HG03432 (cell line): ENCODE results near the gene CCDC74B.
"Not testable (repeated sequence)": the region's sequence is repeated elsewhere in the genome, so short reads cannot be mapped to it uniquely, and the experiment has no call there.

ENCODE experiments used
- ATAC-seq: cut with Tn5 transposase; IDR thresholded peaks from one replicate; pipeline ENCODE4 v1.9.1; 2021; ENCODE audit warnings: mild to moderate bottlenecking, moderate library complexity; ENCODE audit not compliant: unreplicated experiment

Gene CCDC74B

GRCh38 chr2:130145006-130145414, at the start of gene CCDC74B:
Gene CCDC74B, minus strand, starts transcription at chr2:130145112. Its CDS starts 116 bp downstream, at chr2:130144996.
- ATAC-seq, result peak; percentile 95

GRCh38 chr2:130193824-130194223, 48.9 kb upstream of the CCDC74B start:
- not testable (repeated sequence) for ATAC-seq

DNA sequence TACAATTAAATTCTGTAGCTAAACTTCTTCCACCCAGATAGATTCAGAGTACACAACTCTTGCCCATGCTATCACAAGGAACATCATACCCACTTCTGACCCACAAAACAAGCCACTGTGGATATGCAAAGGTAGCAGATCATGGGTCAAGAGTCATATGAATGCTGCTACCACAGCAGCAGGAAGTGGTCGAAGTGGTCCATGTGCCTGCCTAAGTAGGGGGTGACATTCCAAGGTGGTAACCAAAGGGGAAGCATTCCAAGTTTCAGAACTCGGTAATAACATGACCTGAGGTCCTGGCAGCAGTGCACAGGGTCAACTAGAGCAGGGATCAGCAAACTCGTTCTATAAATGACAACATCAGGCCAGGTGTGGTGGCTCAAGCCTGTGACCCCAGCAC, 47.5 kb upstream of the CCDC74B start:
- ATAC-seq, result not testable (repeated sequence)

- ATAC-seq, result not testable (repeated sequence)
Observed at GRCh38 chr2:130191319-130191718, 46.4 kb upstream of the CCDC74B start.

DNA sequence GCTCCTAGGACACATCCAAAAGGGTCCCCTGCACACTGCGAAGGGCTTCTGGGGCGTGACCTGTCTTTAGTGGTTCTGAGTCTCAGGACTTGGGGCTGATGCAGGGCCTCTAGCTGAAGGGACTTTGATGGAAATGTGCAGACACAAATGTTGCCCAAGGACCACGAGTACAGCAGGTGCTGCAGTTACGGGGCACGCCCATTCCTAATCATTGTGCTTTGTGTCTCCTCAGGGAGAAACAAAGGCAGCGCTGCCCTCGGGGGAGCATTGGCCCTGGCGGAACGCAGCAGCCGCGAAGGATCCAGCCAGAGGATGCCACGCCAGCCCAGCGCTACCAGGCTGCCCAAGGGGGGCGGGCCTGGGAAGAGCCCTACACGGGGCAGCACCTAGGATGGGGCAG, 45.3 kb upstream of the CCDC74B start:
- ATAC-seq, result no peak

DNA sequence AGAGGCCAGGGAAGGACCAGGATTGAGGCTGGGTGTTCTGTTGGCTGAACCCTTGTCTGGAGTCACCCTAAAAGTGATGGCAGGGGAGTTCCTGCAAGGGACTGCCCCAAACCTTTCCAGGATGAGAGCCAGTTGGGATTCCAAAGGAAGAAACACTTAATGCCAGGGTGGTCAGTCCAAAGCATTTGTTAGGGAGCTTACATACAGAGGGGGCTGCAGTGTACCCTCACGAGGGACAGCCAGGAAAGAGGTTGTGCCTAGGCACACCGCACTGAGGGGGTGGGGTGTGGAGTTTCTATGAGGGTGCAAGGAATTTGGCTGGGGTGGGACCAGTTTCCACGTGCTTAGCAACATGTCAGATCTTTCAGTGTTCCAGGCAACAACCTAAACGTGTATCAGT, 44.0 kb upstream of the CCDC74B start:
- not testable (repeated sequence) for ATAC-seq

DNA sequence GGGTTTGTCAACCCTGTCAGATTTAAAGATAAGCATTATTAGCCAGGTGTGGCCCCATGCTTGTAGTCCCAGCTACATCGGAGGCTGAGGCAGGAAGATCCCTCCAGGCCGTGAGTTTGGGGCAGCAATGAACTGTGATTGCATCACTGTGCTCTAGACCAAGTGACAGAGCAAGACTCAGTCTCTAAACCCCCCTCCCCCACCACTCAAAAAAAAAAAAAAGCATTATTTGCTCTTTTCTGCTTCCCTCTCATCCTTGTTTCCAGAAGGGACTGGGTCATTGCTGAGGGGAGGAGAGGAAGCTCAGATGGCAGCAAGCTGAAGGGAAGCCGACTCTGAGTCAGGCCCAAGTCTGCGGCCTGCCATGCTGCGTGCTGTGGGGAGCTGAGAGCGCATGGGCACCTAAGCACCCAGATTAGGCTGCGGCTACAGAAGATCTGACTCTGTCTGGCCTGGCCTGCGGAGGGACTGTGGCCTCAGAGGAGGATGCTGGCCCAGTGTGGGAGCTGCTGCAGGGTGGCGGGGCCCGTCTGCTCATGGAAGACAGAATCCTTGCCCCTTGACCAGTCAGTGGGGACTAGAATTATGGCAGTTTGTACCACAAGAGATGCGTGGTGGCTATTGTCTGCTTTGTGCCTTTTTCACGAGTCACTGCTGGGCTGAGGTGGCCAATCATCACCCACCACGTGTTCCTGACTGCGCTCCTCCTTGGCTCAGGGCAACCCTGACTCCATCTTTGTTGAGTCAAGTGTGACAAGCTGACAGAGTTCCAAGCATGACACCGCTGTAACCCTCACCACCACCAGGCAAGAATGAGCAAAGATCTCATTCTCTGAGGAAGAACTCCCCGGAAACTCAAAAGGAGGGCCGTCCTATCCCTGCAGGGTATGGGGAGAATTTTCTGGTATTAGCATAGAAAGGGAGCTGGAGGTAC, 43.2 kb upstream of the CCDC74B start:
- ATAC-seq, result not testable (repeated sequence)

DNA sequence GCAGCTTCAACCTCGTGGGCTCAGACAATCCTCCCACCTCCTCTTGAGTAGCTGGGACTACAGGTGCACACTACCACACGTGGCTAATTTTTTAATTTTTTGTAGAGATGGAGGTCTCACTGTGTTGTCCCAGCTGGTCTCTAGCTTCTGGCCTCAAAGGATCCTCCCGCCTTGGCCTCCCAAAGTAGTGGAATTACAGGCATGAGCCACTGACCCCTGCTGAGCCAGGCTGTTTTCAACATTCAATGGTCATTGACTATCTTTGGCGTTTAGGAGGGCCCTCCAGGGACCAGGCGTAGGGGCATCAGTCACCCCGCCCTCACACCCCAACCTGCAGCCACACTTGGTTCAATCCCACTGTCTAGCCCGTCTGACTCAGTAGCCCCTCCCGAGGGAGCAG, 42.4 kb upstream of the CCDC74B start:
- ATAC-seq, result no peak

- ATAC-seq, result no peak
Observed at GRCh38 chr2:130186391-130186790, 41.5 kb upstream of the CCDC74B start.

GRCh38 chr2:130185896-130186295, 41.0 kb upstream of the CCDC74B start:
- ATAC-seq, result no peak

- ATAC-seq, result no peak
Observed at GRCh38 chr2:130185436-130185835, 40.5 kb upstream of the CCDC74B start.

DNA sequence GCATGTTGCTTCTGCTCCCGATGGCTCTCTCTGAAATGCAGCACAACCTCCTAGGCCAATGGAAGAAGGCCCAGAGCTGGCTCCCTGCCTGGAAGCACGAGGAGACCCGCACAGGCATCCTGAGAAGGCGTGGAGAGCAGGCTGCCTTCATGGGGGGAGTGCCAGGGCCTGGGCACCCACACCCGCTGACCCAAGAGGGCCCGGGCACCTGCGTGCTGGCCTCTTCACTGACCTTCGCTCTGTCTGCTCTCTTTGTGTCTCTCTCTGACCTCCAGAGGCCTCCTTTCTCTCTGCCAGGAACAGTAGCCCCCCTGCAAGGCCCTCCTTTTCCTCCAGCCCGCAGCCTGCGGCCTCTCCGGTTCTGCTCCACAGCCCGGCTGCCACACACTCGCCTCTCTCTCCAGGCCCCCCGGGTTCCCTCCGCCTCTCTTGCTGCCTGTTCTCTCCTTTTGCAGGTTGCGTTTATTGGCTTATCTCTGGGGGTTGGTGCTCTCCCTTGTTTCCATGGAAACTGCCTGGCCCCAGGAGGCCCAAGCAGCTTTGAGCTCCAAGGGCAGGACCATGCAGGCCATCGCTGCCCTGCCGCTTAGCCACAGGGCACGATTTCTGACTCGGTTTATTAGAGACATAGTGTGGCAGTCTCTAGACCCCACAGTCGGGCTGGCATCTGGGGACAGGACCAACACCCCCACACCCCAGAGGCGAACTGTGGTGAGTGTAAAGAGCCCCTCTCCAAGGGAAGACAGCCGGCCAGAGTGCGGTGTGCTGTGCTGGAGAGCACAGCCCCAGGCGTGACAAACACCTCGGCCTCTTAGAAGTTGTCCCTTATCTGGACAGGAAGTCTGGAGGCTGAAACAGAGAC, 38.8 kb upstream of the CCDC74B start:
- ATAC-seq, result no peak

DNA sequence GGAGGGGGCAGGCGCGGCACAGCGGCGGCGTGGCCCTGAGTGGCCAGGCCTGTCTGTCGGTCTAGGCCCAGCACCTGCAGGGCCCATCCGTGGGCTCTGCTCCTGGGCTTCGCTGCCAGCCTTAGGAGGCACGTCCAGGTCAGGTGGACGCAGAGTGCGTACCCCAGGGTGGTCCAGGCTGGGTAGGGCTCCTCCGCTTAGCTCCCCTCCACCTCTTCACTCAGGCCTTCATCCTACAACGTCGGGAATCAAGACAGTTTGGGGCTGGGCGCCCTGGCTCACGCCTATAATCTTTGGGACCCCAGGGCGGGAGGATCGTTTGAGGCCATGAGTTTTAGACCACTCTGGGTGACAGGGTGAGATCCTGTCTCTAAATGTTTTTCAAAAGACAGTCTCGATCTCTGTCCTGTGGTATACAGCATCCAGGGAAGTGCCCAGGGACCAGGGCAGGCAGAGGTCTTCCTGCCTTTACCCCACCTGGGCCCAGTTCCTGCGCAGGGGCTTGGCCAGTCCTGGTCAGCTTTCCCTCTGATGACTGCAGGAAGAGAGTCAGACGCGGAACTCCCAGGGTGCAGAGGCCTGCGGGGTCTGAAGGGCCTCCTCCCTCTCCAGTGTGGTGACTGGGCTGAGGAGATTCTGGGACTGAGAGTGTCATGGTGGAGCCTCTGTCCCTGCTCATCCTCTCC, 38.1 kb upstream of the CCDC74B start:
- peak; percentile 27 for ATAC-seq

DNA sequence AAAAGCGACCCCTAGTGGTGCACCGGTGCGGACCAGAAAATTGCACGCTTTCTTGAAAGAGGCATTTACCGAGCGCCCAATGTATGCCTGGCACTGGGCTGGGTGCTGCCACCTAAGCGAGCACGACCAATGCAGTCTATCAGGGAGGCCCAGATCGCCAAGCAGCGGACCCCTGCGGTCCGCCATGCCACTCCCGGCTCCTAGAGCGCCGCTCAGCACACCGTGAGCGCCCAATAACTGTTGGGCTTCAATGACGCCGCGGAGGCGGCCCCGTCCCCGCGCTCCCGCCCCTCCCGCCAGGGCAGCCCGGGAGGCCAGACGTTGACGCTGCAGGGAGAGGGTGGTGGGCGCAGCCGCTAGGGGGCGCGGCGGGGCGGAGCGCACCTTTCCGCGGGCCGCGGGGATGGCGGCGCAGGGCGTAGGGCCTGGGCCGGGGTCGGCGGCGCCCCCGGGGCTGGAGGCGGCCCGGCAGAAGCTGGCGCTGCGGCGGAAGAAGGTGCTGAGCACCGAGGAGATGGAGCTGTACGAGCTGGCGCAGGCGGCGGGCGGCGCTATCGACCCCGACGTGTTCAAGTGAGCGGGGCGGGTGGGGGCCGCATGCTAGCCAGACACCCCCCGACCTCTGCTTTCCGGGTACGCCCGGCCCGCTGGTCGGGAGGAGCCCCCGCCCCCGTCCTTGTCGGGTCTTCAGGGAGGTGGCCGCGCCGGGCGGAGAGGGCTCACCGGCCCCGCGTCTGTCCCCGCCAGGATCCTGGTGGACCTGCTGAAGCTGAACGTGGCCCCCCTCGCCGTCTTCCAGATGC, 37.2 kb upstream of the CCDC74B start, which contains the start of gene MZT2B:
Gene MZT2B (plus strand): TSS at position 383 of the 803 bp plus-strand sequence. CDS start 21 bp downstream, at position 404.
- peak; percentile 83 for ATAC-seq

DNA sequence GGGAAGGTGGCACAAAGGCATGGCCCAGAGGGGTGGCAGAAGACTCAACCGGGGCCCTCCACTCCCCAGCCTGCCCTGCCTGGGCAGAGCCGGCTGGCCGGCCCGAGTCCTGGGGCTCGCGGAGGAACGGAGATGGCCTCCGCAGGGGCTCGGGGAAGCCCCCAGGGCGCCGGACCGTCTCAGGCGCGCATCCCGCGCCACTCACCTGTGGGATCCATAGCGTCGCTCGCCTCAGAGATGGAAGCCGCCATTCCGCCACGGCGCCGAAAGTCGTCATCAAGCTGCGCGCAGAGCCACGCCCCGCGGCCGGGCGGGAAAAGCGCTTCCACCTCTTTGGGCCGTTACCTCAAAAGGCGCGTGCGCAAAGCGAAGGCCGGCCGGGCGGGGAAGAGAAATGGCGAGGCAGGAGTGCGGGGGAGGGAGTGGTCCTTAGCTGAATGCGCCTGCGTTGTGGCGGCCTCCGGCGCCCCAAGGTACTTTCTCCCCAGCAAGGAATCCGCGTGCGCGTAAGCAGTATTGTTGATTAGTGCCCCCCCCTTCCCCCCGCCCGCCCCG, 36.5 kb upstream of the CCDC74B start, which contains the start of gene SMPD4:
Gene SMPD4 (minus strand): TSS at position 278 of the 555 bp plus-strand sequence. CDS start 5,010 bp downstream, outside the sequence.
- peak; percentile 64 for ATAC-seq

GRCh38 chr2:130180404-130181324, 35.8 kb upstream of the CCDC74B start:
- ATAC-seq, result not testable (repeated sequence)

DNA sequence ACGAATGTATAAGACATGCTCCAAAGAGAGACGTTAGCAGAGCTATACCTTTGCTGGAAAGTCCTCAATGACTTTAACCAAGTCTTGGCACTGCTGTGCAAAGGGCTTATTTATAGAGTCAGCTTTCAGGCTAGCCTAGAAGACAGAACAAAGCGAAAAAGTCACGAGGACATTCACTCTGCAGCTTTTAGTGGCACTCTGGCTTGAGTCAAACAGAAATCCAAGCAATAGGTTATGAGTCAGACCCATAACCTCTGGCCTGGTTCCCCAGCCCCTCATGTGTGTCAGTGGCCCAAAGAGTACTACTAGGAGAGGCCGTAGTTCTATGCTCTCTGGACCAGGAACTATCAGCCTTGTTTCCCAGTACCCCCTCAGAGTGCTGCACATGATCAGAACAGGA, 30.0 kb upstream of the CCDC74B start:
- ATAC-seq, result peak; percentile 71

DNA sequence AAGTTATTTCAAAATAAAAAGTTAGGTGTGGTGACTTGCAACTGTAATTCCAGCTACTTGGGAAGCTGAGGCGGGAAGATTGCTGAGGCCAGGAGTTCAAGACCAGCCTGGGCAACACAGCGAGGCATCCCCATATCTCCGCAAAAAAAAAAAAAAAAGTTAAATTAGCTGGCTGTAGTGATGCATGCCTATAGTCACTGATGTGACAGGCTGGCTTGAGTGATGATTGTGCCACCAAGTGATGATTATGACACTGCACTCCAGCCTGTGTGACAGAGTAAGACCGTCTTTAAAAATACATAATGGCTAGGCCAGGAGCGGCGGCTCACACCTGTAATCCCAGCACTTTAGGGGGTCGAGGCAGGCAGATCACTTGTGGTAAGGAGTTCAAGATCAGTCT, 25.0 kb upstream of the CCDC74B start:
- ATAC-seq, result no peak
